Muscle of arm (tissue), 12 donors: ENCODE results near the gene ZNF540. TPM values are rescaled to one million over a fixed set of nuclear protein-coding genes. Genes with fewer than 3 reads are reported as not detected.

Experiments
- polyA plus RNA-seq, 12 donors: library from polyadenylated mRNA; unstranded; fragments of 120-200 nt; gene quantifications; one replicate each; pipeline ENCODE4 v1.2.1, GENCODE V29; 2013; ENCODE audit not compliant: insufficient read length in 12 of 12

ZNF540 gene
- polyA plus RNA-seq, 12 donors, result 1.5 to 3.3 (median 2.7) TPM; not detected in 2

Other genes with a start within 250 kb of the ZNF540 start
- 1 to 10 TPM in 11 of 12 donors, not detected in 1; 5.0 to 9.9 (median 7.0) TPM for gene ZNF527, start 223.8 kb upstream of the ZNF540 start, polyA plus RNA-seq
- gene ZNF569, start 127.4 kb upstream of the ZNF540 start, polyA plus RNA-seq, result 10 to 100 TPM in 4 of 12 donors, 1 to 10 TPM in 7, not detected in 1; 4.2 to 11.4 (median 9.7) TPM
- 1 to 10 TPM in 11 of 12 donors, not detected in 1; 5.5 to 9.0 (median 7.6) TPM for gene ZNF570, start 125.5 kb upstream of the ZNF540 start, polyA plus RNA-seq
- gene ZNF793, start 87.9 kb upstream of the ZNF540 start, polyA plus RNA-seq, result 10 to 100 TPM in 8 of 12 donors, 1 to 10 TPM in 4; 8.3 to 61.8 (median 13.1) TPM
- 1 to 10 TPM in 11 of 12 donors, not detected in 1; 4.5 to 9.4 (median 7.0) TPM for gene ZNF571, start 84 bp upstream of the ZNF540 start, polyA plus RNA-seq
- gene ZFP30, start 60.6 kb downstream of the ZNF540 start, polyA plus RNA-seq, result 10 to 100 TPM in 11 of 12 donors, not detected in 1; 11.2 to 14.4 (median 13.7) TPM
- gene ZNF607, start 124.9 kb downstream of the ZNF540 start, polyA plus RNA-seq, result 1 to 10 TPM in 10 of 12 donors, not detected in 2; 4.5 to 8.0 (median 6.0) TPM
- 10 to 100 TPM in 8 of 12 donors, 1 to 10 TPM in 2, not detected in 2; 7.7 to 20.5 (median 12.1) TPM for gene ZNF573, start 184.7 kb downstream of the ZNF540 start, polyA plus RNA-seq